Sigmoid colon (tissue), 4 donors: ENCODE results near the gene L3MBTL1.

ENCODE experiments used
- CTCF ChIP-seq, 4 experiments: fragments of 450-650 bp in 3 of 4; fragments of 200-600 bp in 1 of 4; IDR thresholded peaks; one replicate each; pipeline ENCODE4 v1.5.1; 2016 to 2019; ENCODE audit warnings: antibody characterized with exemption in 4 of 4, mild to moderate bottlenecking in 3 of 4, moderate library complexity in 2 of 4
- EP300 ChIP-seq, 4 donors: sonication (generic); formaldehyde crosslinking; IDR thresholded peaks; one replicate each; pipeline ENCODE4 v1.6.1; 2017; ENCODE audit warnings: antibody characterized with exemption in 4 of 4
- POLR2A ChIP-seq, 2 donors: fragments of 450-650 bp; IDR thresholded peaks; one replicate each; pipeline ENCODE4 v1.6.1; 2016; ENCODE audit warnings: antibody characterized with exemption in 2 of 2, mild to moderate bottlenecking in 2 of 2, moderate library complexity in 2 of 2
- POLR2AphosphoS5 ChIP-seq, 4 donors: sonication (generic); formaldehyde crosslinking; IDR thresholded peaks; one replicate each; pipeline ENCODE4 v1.6.1; 2017; ENCODE audit warnings: antibody characterized with exemption in 4 of 4

GRCh38 chr20:43458422-43458924 is 49.0 kb upstream of the L3MBTL1 start:
- TF ChIP-seq POLR2A (IDR thresholded peaks at IDR 0.05) (no peak), CTCF (IDR thresholded peaks at IDR 0.05) (no peak), EP300 (IDR thresholded peaks at IDR 0.05) (no peak), POLR2AphosphoS5 (IDR thresholded peaks at IDR 0.05) (no peak)
